Activated T-cell treated with anti-CD3 and anti-CD28 coated beads for 1 hour (primary cell): ENCODE results near the gene ST3GAL3.
"Not testable (repeated sequence)": the region's sequence is repeated elsewhere in the genome, so short reads cannot be mapped to it uniquely, and the experiment has no call there.

Experiments used
- DNase-seq: peaks from one replicate; pipeline ENCODE4 v3.0.0-alpha.2; 2020; ENCODE audit warnings: low read depth

Gene ST3GAL3

DNA sequence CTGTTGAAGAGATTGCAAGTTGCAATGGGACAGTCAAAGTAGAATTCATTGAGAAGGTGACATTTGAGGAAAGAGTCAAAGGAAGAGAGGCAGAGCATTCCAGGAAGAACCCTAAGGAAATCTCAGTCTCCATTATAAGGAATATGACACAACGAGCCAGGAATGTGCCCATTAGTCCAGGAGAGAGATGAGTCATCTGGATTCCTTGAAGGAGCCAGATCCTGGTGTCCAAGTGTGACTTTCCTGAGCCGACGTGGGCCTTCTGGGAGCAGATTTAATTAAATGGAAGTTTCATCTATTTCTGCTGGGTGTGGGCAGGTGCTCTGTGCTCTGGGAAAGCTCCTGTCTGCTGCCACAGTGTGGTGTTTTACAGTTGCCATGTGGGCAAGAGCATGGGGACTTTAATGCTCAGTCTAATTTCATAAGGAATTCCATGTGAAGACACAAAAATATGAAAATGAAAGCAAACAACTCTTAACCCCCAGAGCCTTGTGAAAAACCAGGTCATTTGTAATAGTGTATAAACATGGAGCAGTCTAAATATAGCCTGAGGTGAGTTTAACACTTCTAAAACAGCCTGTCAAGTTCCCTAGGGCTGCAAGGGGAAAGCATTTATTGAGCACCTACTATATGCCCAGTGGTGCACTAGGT, 114.8 kb downstream of the ST3GAL3 start:
- no peak for DNase-seq

DNA sequence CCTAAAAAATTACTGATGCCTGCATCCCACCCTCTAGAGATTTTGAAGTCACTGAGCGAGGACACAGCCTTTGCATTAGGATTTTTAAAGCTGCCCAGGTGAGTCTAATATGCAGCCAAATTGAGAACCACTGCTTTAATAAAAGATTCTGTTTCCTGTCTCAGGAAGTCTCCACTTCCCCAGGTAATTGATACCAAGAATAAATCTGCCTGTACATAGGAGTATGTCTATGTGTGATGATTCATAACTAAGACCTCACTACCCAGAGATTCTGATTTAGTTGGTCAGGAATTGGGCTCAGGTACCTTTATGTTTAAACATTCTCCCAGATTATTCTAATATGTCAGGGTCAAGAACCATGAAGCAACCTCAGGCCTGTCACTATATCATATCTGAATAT, 117.5 kb downstream of the ST3GAL3 start:
- no peak for DNase-seq

DNA sequence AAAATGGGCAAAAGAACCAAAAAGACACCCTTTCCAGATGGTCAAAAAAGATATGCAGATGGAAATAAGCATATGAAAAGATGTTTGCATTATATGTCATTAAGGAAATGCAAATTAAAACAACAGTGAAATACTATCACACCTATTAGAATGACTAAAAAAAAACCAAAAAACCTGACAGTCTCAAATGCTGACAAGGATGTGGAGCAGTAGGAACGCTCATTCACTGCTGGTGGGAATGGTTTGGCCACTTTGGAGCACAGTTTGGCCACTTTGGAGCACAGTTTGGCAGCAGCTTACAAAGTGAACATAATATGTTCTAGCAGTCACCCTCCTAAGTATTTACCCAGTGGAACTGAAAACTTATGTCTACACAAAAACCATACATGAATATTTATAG, 121.2 kb downstream of the ST3GAL3 start:
- DNase-seq: no peak

DNA sequence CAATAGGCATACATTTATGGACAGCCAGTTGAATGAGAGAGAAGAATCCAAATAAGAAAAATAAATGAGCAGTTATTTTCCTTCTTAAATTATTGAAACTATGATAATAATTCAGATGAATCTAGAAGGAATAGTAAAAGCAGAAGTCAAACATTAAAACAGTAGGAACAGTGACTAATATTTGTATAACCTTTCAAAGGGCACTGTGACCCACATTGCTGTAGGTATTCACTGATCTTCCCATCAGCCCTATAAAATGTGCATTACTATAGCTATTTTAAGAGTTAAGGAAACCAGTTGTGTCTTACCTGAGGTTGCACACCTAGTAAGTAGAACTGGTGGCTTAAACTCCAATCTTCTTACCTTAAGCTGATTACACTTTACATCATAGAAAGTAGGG, 123.5 kb downstream of the ST3GAL3 start:
- DNase-seq: no peak

DNA sequence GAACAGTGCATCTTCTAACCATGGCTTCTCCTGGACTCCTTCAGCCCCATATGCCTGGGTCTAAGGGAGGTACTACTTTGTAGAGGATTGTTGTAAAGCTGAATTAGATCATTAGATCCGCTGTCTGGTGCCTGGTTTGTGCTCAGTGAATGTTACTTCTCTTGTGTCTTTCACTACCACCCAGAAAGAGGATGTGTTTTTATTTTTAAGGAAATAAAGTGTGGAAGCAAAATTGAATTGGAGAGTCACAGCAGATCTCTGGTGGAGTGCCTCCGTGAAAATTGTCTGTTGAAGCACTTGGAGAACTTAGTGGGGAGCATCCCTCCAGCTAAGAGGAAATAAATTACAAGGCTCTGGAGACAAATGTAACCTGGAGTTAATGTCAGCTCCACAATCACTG, 124.5 kb downstream of the ST3GAL3 start:
- DNase-seq: no peak

DNA sequence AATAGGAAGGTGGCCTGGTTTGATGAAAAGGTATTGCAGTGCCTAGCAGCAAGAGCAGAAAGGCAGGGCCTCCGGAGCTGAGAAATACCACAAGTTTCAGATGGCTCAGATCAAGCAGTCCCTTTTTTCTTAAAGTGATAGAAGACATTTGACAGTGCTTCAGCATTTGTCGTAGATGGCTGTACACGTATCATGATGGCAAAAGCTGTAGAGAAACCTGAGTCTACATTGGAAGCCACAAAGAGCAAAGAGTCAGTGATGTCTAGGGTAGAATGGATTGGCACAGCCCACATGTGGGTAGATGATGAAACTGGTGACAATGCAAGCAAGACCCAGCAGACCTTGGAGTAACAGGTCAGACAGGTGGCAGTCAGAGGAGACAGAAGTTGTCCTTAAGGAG, 124.9 kb downstream of the ST3GAL3 start:
- no peak for DNase-seq

DNA sequence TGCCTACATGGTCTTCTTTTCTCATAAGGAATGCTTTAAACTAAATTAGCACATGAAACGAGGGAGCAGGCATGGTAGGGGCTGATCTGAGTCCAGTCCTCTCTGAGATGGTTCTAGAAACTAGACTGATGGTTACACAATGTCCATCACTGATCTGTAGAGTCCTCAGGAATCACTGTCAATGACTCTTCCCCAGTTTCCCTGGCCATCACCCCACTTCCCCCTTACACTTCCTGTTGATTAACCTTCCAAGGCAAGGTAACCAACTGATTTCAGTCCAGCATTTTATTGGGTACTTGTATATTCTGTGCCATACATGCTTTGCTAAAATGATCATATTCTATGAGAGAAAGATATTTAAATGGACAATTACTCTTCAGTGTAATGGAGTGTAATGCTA, 125.7 kb downstream of the ST3GAL3 start:
- DNase-seq: no peak

DNA sequence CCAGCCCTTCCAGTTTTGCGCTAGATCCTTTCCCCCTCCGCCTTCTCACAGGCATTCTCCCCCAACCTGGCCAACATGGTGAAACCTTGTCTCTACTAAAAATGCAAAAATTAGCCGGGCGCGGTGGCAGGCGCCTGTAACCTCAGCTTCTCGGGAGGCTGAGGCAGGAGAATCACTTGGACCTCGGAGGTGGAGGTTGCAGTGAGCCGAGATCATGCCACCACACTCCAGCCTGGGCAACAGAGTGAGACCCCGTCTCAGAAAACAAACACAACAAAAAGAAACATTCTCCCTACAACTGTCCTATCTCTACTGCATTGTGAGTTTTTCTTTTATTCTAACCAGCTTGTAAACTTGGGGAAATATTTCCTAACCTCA, 126.6 kb downstream of the ST3GAL3 start:
- not testable (repeated sequence) for DNase-seq

DNA sequence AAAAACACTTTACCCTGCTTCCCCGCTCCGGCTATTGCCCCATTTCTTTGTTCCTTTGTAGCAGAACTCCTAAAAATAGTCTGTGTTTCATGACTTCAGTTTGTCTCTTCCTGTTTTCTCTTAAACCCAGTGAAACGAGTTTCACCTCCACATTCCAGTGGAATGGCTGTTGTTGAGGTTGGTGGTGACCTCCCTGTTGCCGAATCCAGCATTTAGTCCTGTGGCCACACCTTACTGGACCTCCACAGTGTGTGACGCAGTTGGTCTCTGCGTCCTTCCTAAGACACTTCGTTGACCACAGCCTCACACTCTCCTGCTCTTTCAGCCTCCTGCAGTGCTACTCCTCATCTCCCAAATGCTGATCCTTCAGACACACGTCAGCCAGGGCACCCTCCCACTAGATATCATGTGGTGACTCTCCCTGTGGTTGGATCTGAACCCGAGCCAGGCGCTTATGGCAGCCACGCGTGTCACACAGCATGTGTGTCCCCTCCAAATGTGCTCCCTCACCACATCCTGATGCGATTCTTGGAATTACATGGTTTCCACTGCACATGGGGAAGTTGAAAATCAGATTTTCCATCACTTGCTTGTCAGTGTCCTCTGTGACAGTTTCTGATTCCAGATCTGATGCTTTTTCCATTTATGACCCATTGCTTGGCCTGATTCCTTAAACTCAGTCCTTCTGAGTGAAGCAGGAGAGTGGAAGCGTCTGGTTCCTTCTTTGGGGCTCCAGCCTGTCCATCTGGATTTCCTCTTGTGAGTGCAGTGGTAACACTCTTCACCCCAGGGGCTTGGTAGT, 127.1 kb downstream of the ST3GAL3 start:
- DNase-seq: no peak

DNA sequence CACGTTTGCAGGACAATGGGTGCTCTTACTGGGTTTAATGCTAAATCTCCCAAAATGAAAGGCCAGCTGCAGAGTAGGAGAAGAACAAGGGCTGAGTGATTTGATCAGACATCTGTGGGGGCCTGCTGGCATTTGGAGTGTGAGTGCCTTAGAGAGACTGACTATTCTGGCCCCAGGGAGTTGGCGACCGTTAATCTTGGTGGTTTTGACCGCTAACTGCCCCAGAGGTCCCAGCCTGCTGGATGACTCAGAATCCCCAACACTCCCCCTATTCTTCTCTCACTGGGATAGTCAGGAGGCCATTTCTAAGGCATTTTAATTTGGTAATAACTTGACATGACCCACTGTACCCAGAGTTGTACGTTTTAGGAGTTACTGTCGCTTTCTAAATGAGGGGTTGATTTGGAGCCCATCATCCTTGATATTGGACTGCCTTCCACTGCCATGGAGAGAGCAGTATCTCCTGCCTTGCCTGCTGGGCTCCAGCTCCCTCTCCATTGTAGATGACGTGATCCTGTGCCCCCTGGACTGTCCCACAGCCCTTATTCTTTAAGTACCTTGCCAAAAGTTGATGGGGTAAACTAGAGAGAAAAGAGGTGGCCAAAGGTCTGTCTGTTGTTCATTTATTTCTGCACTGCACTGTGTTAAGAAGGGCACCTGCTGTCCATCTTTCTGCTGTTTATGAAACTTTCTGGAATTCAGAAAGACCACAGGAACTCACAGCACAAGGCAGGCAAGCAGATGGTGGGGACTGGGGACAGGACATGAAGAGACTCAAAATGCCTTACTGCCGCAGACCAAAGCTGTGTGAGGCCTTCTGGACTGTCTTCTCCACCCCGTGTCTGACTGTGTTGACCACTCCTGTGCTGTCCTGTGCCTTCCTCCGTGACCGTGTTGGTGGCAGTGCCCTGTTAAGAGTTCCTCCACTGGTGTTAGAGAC, 128.0 kb downstream of the ST3GAL3 start:
- DNase-seq: no peak

DNA sequence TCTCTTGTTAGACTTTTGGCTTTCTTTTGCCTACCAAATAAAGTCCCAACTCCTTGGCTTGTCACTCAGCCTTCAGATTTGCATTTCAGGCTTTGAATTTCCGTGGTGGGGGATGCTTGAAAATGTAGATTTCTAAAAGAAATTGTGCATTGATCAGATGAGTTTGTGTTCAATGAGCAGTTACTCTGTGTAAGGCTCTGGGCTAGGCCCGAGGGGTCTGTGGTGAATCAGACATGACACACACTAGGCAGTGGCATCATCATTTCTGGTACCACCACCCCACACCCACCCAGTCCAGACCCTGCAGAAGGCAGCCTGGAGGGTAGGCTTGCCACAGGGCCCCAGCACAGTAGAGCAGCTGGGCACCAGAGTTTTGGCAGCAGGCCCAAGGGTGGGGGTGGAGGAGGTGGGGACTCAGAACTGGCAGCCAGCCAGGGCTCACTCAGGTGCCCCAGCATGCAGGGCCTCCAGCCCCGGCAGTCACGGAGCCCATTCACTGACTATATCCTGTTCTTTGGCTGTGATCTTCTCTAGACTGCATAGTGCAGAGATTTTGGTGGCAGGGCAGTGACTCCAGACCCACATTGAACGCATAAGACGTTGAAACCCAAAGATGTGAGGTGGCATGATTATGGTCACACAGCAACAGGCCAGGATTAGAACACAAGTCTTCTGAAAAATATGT, 129.1 kb downstream of the ST3GAL3 start:
- DNase-seq: peak; percentile 59

DNA sequence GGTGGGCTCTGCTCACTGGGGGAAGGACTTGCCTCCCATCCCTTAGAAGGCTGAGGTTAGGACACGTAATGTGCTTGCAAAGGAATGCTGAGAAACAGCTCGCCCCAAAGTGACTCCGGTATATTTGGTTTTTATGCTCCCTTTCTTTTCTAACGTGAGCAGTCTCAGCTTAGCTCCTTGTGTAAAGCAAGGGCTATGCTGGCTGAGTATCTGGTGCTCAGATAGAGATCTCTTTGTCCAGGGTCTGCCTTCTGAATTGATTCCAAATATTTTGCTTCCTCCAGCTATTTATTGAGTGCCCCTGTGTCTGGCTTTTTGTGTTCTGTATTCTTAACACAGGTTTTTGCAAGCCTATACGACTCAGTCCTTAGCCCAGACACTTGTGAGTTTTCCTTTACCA, 131.7 kb downstream of the ST3GAL3 start:
- no peak for DNase-seq

DNA sequence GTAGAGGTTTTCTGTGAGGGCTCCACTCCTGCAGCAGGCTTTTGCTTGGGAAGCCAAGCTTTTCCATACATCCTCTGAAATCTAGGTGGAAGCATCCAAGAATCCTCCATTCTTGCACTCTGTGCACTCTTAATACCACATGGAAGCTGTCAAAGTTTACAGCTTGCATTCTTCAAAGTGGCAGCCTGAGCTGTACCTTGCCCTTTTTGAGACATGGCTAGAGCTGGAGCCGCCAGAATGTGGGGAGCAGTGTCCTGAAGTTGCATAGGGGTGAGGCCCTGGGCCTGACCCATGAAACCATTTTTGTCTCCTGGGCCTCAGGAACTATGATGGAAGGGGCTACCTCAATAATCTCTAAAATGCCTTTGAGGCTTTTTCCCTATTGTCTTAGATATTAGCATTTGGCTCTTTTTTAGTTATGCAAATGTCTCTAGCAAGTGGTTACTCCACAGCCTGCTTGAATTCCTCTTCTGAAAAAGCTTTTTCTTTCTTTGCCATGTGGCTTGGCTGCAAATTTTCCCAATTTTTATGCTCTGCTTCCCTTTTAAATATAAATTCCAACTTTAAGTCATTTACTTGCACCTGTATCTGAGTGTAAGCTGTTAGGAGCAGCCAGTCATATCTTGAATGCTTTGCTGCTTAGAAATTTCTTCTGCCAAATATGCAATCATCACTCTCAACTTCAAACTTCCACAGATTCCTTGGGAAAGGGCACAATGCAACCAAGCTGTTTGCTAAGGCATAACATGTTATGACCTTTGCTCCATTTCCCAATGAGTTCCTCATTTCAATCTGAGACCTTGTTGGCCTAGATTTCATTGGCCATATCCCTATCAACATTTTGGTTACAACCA, 134.2 kb downstream of the ST3GAL3 start:
- no peak for DNase-seq

DNA sequence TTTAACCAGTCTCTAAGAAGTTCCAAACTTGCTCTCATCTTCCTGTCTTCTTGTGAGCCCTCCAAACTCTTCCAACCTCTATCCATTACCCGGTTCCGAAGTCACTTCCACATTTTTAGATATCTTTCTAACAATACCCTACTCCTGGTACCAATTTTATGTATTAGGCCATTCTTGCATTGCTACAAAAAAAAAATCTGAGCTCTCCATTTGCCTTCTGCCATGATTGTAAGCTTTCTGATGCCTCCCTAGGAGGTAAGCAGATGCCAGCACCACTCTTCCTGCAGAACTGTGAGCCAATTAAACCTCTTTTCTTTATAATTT, 134.8 kb downstream of the ST3GAL3 start:
- DNase-seq: no peak

DNA sequence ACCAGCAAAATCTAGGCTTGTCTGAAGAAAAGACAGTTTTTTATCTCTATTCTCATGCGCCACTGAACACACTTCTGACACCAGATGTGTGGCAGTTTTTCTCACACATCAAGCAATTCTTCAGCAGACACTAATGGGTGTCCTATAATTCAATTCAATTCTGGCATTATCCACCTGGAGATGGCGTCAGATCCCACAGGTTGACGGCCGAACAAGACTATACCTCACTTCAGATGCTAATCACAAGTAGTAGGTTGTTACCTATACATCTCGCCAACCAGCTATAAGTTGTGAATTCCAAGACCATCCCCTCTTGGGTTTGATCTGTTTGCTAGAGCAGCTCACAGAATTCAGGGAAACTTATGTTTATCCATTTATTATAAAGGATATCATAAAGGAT, 136.3 kb downstream of the ST3GAL3 start:
- DNase-seq: no peak

DNA sequence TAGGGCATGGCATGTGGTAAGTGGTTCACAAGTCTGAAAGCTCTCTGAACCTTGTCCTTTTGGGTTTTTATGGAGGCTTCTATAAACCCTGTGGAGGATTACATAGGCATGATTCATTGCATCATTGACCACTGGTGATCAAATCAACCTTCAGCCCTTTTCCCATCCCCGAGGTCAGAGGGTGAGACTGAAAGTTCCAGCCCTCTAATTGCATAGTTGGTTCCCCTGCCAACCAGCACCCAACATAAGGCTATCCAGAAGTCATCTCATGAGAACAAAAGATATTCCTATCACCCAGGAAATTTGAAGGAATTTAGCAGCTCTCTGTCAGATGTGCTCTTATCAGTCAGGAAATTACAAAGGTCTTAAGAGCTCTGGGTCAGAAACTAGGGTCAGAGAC, 136.8 kb downstream of the ST3GAL3 start:
- no peak for DNase-seq

DNA sequence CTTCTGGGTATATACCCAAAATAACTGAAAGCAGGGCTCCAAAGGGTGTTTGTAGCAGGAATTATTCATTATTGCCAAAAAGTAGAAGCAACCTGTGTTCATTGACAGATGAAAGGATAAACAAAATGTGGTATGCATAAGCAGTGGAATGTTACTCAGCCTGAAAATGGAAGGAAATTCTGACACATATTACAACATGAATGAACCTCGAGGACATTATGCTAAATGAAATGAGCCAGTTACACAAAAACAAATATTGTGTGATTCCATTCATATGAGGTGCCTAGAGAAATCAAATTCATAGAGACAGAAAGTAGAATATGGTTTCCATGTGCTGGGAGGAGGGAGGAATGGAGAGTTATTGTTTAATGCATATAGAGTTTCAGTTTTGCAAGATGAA, 140.0 kb downstream of the ST3GAL3 start:
- no peak for DNase-seq

DNA sequence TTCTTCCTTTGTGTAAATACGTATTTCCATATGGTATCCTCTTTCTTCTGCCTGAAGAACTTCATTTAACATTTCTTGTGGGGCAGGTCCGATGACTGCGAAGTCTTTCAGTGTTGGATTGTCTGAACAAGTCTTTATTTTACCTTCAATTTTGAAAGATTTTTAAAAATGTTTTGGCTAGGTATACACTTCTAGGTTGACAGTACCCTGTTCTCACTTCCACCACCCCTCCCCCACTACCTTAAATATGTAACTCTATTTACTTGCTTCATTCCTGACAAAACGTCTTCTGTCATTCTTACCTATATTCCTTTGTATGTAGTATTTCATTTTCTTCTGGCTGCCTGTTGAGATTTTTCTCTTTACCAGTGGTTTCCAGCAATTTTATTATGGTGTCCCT, 140.5 kb downstream of the ST3GAL3 start:
- DNase-seq: no peak

DNA sequence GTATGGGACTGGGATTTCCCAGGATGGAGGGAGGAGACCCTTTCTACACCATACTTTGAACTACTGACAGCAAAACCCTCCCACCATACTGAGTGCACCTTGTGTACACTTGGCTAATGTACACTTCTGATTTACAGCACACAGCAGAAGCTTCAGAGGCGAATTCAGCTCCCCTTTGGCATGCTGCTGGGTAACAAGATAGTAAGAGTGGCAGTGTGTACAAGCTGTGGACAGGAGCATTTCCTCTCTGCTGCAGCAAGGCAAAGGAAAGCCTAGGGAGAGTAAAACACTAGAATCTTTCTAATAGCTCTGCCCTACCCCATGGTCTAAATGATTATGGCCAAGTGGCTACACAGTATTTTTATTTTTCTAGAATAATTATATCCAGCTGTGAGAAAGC, 142.3 kb downstream of the ST3GAL3 start:
- DNase-seq: no peak

DNA sequence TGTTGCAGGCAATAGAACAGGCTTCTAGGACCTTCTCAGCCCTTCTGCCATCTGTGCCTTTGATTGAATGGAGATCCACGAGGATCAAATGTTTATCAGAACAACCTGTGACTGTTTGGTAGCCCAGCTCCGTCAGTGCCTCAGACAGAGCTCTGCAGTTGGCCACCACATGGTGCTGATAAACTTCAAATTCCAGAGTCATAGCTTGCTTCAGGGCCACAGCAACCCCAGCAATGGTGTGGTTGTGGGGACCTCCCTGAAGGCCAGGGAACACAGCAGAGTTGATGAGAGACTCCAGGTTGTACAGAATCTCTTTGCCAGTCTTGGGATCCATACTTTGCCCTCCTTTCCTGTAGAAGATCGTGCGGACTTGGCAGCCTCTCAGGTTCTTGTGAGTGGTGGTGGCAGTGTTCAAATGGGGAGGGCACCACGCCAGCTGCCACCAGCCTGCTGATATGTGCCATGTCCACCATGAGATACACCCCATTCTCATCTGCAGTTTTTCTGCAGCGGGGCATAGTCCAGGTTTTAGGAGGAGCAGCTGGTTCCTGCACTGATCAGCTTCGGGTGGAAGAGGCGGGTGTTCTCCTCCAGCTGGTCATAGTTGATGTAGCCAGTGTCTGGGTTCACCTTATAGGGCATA, 143.4 kb downstream of the ST3GAL3 start:
- DNase-seq: no peak
